Left kidney (tissue), 2 donors: Measurements from ENCODE around the gene VSIR. TPM values are rescaled to one million over a fixed set of nuclear protein-coding genes. Genes with fewer than 3 reads are reported as not detected.

ENCODE experiments used
- DNase-seq: peaks from one replicate; pipeline ENCODE4 v3.0.0-alpha.2; 2013
- polyA plus RNA-seq: library from polyadenylated mRNA; unstranded; fragments of 120-200 nt; gene quantifications from one replicate; pipeline ENCODE4 v1.2.1, GENCODE V29; 2013; ENCODE audit not compliant: insufficient read length

The VSIR gene
- polyA plus RNA-seq, 1 donor = 6.3 TPM

GRCh38 chr10:71748671-71749191, 24.6 kb downstream of the VSIR start:
- no peak for DNase-seq

- no peak for DNase-seq
These were observed 25.5 kb downstream of the VSIR start for GRCh38 chr10:71747551-71748523.

- DNase-seq = no peak
These were observed 26.2 kb downstream of the VSIR start for GRCh38 chr10:71747039-71747531.

- no peak for DNase-seq
These were observed 26.8 kb downstream of the VSIR start for GRCh38 chr10:71746344-71747037.

GRCh38 chr10:71745664-71746250, 27.6 kb downstream of the VSIR start:
- DNase-seq = no peak

DNA sequence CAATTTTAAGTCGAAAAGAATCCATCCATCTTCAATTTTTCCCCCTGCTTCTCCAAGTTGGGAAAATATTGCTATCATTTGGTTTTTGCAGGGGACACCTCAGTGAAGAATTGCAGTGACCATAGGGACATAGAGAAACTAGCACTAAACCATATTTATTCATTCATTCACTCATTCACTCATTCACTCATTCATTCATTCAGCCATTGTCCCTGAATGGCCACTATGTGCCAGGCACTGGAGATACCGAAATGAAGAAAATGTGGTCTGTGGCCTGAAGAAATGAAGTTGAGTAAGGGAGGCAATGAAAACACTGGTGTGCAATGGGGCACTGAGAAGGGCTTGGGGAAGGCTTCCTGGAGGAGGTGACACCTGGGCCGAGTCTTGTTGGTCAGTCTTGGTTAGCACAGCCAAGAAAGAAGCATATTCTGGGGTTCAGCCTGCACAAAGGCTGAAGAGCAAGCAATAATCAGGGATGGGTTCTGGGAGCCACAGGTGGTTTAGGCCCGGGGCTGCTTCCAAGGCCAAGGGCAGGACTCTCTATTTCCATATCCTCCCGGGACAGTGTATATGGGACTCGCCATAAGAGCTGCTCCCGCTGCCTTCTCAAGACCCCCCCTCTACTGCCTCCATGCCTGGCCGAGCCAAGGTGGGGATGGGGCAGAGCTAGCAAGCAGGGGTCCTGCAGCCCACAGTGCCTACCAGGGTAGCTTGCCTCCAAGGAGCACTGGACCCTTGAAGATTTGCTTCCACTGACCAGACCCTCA, 28.2 kb downstream of the VSIR start:
- DNase-seq = no peak

GRCh38 chr10:71743866-71744265, 29.5 kb downstream of the VSIR start:
- no peak for DNase-seq

GRCh38 chr10:71743089-71743838, 30.1 kb downstream of the VSIR start:
- no peak for DNase-seq

- DNase-seq = no peak
These were observed 30.8 kb downstream of the VSIR start for GRCh38 chr10:71742301-71743088.

GRCh38 chr10:71741671-71742070, 31.6 kb downstream of the VSIR start:
- DNase-seq = no peak

- no peak for DNase-seq
These were observed 32.3 kb downstream of the VSIR start for GRCh38 chr10:71741029-71741428.

DNA sequence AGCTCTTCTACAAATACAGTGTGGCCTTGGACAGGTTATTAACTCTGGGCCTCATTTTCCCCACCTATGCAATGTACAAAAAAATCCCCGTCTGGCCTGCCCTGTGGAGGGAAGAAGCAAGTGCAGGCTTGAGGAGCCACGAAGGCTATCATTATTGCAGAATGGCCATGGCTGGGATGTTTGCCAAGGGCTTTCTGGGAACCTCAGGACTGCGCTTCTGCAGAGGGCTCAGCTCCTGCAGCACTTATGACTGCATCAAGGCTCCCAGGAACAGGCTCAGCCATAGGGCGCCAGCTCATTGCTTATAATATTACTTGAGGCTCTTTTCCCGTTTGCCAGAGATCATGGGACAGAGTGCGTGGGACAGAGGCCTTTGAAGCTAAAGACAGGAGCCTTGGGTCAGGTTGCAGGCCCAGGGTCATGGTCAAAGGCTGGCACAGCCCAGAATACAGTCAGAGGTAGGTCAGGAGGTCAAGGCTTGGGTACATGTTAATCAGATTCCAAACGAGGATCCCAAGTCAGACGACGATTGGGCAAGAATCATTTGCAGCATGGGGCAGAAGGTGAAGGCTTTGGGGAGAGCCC, 33.2 kb downstream of the VSIR start:
- DNase-seq = no peak

GRCh38 chr10:71739358-71739900, 33.9 kb downstream of the VSIR start:
- DNase-seq = no peak

- no peak for DNase-seq
These were observed 35.5 kb downstream of the VSIR start for GRCh38 chr10:71737834-71738197.

DNA sequence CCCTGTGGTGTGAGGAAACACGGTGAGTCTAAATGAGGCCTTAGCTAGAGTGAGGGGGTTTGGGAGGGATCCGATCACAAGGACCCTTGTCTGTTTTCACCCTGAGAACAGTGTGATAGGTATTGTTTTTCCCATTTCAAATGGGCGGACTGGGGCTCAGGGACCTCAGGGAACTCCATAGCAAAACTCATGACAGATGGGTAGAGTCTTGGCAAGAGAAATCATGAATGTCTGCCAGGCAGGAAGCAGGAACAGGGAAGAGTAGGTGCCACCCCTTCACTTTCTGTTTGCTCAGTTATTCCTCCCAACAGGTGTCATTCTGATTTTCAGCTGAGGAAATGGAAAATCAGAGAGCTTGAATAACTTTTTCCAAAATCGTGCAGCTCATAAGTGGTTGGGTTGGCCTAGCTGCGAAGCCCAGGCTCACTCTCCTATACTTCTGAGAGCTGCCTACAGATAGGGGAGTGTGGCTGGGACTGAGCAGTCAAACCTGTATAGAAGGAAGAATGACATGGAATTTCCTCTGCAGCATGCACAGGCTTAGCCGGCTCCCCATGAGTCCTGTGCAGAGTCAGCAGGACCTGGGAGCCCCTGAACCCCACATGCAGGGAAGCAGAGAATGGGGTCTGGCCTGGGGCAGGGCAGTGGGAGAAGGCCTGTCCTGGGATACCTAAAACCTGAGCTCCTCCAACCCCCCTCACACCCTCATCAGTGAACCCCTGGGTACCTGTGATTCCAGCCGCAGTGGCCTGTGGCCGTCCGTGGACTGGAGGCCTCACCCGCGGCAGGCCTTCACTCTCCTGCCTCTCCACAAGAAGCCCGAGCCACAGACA, 36.1 kb downstream of the VSIR start:
- DNase-seq = no peak

- no peak for DNase-seq
These were observed 36.8 kb downstream of the VSIR start for GRCh38 chr10:71736570-71736952.

- DNase-seq = no peak
These were observed 37.4 kb downstream of the VSIR start for GRCh38 chr10:71735709-71736569.

GRCh38 chr10:71734797-71735196, 38.5 kb downstream of the VSIR start:
- DNase-seq = no peak
